ENCODE results near the gene SGCD.

The SGCD gene

DNA sequence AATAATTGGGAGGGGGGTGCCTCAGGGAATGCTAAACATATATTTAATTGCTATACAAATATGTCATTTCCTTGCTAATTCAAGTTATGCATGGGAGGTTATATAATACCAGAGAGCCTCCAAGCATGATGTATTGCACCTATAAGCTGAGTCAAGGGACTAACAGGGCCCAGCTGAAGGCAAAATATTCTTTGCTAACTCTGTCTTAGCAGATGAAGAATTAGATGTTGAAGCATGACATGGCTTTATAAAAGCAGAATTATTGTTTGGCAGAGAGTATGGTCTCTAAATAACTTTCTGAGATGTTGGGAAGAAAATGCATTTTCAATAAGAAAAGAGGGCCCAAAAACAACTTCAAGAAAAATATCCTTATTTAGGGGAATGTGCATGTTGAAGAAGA is 60.4 kb downstream of the SGCD start:
- H3K36me3 ChIP-seq (ENCODE audit: insufficient read depth, low read length), result no peaks in the 10 kb centered on the region
- no peak overlapping the region for H3K9ac ChIP-seq (ENCODE audit: insufficient read length)
- TF ChIP-seq FOXP2 (optimal IDR thresholded peaks at IDR 0.05; ENCODE audit: control extremely low read depth, extremely low read length, insufficient read depth), result no peak
- no peak overlapping the region for H3K27ac ChIP-seq
- H3K4me3 ChIP-seq, result no peak overlapping the region
- DNase-seq (ENCODE audit: low read depth, low spot score), result no peak
- no peaks in the 10 kb centered on the region for H3K9me3 ChIP-seq (ENCODE audit: low read depth, low read length)

DNA sequence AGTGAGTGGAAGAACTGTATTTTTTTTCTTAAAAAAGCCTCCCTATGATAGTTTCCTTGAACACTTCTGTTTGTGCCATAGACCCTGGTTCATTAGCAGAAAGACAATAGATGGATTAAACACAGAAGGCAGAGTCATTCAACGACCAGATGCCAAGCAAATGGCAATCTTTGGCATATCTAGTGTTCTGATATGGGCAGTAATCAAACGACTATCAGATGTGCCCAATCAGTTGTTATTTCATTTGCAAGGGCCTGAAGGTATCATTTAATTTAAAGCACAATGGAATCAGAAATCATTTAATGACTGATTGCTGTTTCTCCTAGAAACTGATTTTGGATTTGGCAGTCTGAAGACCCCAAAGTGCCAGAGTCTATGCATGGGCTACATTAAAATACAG is 61.3 kb downstream of the SGCD start:
- no peak overlapping the region for H3K27ac ChIP-seq
- TF ChIP-seq POLR2AphosphoS5 (IDR thresholded peaks at IDR 0.05; ENCODE audit: borderline replicate concordance, low read depth, low read length), result no peak
- no peak for TF ChIP-seq EZH2 (IDR thresholded peaks at IDR 0.05)
- no peak for TF ChIP-seq FOXP2 (optimal IDR thresholded peaks at IDR 0.05; ENCODE audit: control extremely low read depth, extremely low read length, insufficient read depth)
- no peak overlapping the region for H3K9ac ChIP-seq (ENCODE audit: insufficient read length)
- H3K4me3 ChIP-seq, result no peak overlapping the region
- H3K36me3 ChIP-seq (ENCODE audit: insufficient read depth, low read length), result no peaks in the 10 kb centered on the region
- no peak for DNase-seq (ENCODE audit: low read depth, low spot score)
- H3K9me3 ChIP-seq (ENCODE audit: low read depth, low read length), result no peaks in the 10 kb centered on the region

DNA sequence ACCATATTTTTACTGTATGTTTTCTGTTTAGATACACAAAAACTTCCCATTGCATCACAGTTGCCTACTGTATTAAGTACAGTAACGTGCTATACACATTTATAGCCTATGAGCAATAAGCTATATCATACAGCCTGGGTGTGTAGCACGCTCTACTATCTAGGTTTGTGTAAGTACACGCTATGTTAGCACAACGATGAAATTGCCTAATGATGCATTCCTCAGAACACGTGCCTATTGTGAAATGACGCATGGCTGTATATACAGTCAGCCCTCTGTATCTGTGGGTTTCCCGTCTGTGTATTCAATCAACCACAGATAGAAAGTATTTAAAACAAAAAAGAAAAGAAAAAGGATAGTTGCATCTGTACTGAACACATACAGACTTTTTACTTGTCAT is 64.2 kb downstream of the SGCD start:
- TF ChIP-seq EZH2 (IDR thresholded peaks at IDR 0.05) (no peak), FOXP2 (optimal IDR thresholded peaks at IDR 0.05; ENCODE audit: control extremely low read depth, extremely low read length, insufficient read depth) (no peak), POLR2AphosphoS5 (IDR thresholded peaks at IDR 0.05; ENCODE audit: borderline replicate concordance, low read depth, low read length) (no peak)
- no peaks in the 10 kb centered on the region for H3K36me3 ChIP-seq (ENCODE audit: insufficient read depth, low read length)
- no peak for DNase-seq (ENCODE audit: low read depth, low spot score)

DNA sequence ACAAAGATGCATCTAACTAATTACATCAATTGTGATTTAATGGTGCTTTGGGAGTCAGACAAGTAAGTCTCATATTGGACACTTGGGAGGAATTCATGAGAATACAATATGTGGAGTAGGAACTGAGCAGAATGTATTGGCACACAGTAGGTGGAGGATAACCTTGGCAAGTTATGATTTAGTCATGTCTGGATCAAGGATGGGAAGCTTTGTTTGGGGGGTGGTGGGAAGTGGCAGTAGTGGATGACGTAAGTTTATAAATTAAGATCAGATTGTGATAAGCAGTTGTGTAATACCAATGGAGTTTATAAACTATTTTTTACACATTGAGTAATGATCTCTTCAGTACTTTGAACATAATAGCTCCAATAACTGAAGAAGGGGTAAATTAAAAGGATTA is 67.0 kb downstream of the SGCD start:
- no peaks in the 10 kb centered on the region for H3K9me3 ChIP-seq (ENCODE audit: low read depth, low read length)
- no peak overlapping the region for H3K27ac ChIP-seq
- H3K36me3 ChIP-seq (ENCODE audit: insufficient read depth, low read length), result no peaks in the 10 kb centered on the region
- H3K4me3 ChIP-seq, result no peak overlapping the region
- no peak for DNase-seq (ENCODE audit: low read depth, low spot score)
- no peak for TF ChIP-seq EZH2 (IDR thresholded peaks at IDR 0.05)
- TF ChIP-seq FOXP2 (optimal IDR thresholded peaks at IDR 0.05; ENCODE audit: control extremely low read depth, extremely low read length, insufficient read depth), result no peak
- TF ChIP-seq POLR2AphosphoS5 (IDR thresholded peaks at IDR 0.05; ENCODE audit: borderline replicate concordance, low read depth, low read length), result no peak
- H3K9ac ChIP-seq (ENCODE audit: insufficient read length), result no peak overlapping the region

More for the DNA sequence above, 64.2 kb downstream of the SGCD start:
- no peak overlapping the region for H3K27ac ChIP-seq
- no peaks in the 10 kb centered on the region for H3K9me3 ChIP-seq (ENCODE audit: low read depth, low read length)
- H3K4me3 ChIP-seq, result no peak overlapping the region
- no peak overlapping the region for H3K9ac ChIP-seq (ENCODE audit: insufficient read length)

DNA sequence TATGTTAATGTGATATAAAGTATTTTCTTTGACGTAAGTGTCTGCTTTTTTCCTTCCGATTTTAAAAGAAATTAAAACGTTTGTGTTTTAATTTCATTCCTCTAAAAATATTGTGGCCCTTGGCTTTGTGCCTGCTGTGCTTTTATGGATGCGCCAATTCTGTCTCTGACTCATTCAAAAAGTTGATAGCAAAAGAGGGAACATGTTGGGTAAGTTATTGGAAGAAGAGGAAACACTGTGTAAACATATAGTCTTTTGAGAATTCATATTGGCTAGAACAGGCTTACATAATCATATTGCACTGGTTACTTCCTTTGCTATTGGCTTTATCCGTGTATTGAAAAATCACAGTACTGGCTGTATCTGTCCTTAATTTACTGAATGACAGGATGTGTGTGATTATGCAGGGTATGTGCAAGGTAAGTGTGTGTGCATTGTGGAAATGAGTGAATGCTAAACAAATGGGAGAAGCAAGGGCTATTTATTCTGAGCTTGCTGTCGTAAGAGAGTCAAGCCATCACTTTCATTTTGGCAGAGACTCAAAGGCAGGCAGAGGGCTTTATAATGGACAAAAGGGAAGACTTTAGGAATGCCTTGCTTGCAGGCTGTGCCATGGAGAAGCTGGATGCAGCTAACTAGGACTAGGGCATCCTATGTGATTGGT is 67.8 kb downstream of the SGCD start:
- Histone ChIP-seq H3K9ac (ENCODE audit: insufficient read length) (no peak overlapping the region), H3K9me3 (ENCODE audit: low read depth, low read length) (no peaks in the 10 kb centered on the region), H3K36me3 (ENCODE audit: insufficient read depth, low read length) (no peaks in the 10 kb centered on the region), H3K4me3 (no peak overlapping the region), H3K27ac (no peak overlapping the region)
- no peak for DNase-seq (ENCODE audit: low read depth, low spot score)
- TF ChIP-seq POLR2AphosphoS5 (IDR thresholded peaks at IDR 0.05; ENCODE audit: borderline replicate concordance, low read depth, low read length) (no peak), FOXP2 (optimal IDR thresholded peaks at IDR 0.05; ENCODE audit: control extremely low read depth, extremely low read length, insufficient read depth) (no peak)

DNA sequence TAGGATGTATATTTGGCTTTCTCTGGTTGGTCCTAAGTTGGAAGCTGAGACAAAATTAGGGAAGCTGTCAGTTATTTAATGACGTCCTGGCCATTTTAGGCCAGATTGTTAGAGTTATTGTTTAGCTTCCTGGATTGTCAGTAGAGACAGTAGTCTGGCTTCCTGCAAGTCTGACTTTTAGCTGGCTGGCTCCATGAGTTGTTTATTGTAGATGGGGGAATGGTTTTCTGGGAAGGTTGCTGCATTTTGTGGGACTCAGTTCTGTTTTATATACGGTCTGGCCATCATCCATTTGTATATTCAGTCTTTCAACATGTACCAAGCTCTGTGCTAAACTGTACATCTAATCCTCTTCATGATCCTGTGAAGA is 68.3 kb downstream of the SGCD start:
- H3K9me3 ChIP-seq (ENCODE audit: low read depth, low read length), result no peaks in the 10 kb centered on the region
- TF ChIP-seq POLR2AphosphoS5 (IDR thresholded peaks at IDR 0.05; ENCODE audit: borderline replicate concordance, low read depth, low read length), result no peak
- TF ChIP-seq EZH2 (IDR thresholded peaks at IDR 0.05), result no peak
- no peak for TF ChIP-seq FOXP2 (optimal IDR thresholded peaks at IDR 0.05; ENCODE audit: control extremely low read depth, extremely low read length, insufficient read depth)
- H3K9ac ChIP-seq (ENCODE audit: insufficient read length), result no peak overlapping the region
- DNase-seq (ENCODE audit: low read depth, low spot score), result no peak
- H3K36me3 ChIP-seq (ENCODE audit: insufficient read depth, low read length), result no peaks in the 10 kb centered on the region
- H3K4me3 ChIP-seq, result no peak overlapping the region
- no peak overlapping the region for H3K27ac ChIP-seq

DNA sequence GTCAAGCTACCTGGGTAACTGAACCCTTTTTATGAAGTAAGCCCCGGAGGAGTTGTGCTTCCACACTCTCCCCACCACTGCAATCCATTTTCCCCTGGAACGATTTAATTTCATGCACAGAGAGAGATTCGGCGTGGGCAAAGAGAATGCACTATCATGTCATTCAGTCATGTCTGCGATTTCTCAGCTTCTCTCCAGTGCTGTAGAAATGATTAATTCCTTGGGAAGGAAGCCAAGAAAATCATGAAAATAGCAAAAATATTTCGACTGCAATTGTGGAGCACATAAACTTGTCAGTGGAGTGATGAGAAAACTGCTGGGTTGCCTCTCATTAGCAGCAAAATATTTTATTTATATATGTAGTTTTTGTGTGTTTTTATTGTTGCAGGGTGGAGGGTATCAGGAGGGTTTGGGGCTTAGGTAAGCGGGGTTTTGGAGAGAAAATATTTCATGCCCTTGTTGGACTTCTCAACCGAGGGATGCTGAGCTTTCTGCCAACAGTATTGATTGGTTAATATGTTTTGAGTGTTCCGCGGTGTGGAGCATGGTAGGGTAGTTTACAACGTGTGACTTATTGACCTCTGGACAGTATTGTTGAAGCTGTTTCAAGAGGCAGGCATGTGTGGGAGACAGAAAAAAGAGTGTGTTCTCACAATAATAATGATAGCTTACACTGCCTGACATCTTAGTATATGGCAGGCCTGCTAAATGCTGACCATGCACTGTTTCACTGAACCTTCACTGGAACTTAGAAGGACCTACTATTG is 69.3 kb downstream of the SGCD start:
- no peak for TF ChIP-seq POLR2AphosphoS5 (IDR thresholded peaks at IDR 0.05; ENCODE audit: borderline replicate concordance, low read depth, low read length)
- TF ChIP-seq FOXP2 (optimal IDR thresholded peaks at IDR 0.05; ENCODE audit: control extremely low read depth, extremely low read length, insufficient read depth), result no peak
- no peak for TF ChIP-seq EZH2 (IDR thresholded peaks at IDR 0.05)
- no peak overlapping the region for H3K4me3 ChIP-seq
- H3K36me3 ChIP-seq (ENCODE audit: insufficient read depth, low read length), result no peaks in the 10 kb centered on the region
- no peaks in the 10 kb centered on the region for H3K9me3 ChIP-seq (ENCODE audit: low read depth, low read length)
- no peak overlapping the region for H3K9ac ChIP-seq (ENCODE audit: insufficient read length)
- no peak for DNase-seq (ENCODE audit: low read depth, low spot score)
- no peak overlapping the region for H3K27ac ChIP-seq

DNA sequence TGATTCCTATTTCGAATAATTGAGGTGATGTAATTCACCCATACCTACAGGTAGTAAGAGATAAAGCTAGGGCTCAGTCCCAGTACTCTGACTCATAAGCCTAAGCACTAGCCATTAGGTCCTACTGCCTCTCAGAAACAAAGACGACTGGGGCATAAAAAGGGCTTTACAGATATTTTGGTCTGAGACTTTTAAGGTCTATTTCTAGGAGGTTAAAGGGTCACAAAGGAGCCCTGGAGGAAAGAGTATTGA is 69.8 kb downstream of the SGCD start:
- TF ChIP-seq EZH2 (IDR thresholded peaks at IDR 0.05) (no peak), FOXP2 (optimal IDR thresholded peaks at IDR 0.05; ENCODE audit: control extremely low read depth, extremely low read length, insufficient read depth) (no peak), POLR2AphosphoS5 (IDR thresholded peaks at IDR 0.05; ENCODE audit: borderline replicate concordance, low read depth, low read length) (no peak)
- Histone ChIP-seq H3K27ac (no peak overlapping the region), H3K9ac (ENCODE audit: insufficient read length) (no peak overlapping the region), H3K9me3 (ENCODE audit: low read depth, low read length) (no peaks in the 10 kb centered on the region), H3K4me3 (no peak overlapping the region), H3K36me3 (ENCODE audit: insufficient read depth, low read length) (no peaks in the 10 kb centered on the region)
- DNase-seq (ENCODE audit: low read depth, low spot score), result no peak

DNA sequence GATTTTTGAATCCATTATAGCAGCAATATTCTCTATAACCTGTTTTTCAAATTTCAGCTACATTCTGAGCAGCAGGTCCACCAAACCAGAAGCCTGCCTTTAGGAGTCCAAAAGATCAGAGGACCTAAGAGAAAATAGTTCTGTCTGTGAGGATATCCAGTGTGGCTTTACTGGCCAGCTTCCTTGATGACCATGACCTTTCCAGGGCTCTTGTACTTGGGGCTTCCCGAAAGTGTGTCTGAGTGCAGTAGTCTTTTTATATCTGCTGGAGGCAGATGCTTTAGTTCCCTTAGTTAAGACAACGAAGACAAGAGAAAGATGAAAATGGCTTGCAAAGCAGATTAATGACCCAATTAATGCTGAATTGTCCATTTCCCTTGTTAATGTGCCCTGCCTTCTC is 72.4 kb downstream of the SGCD start:
- no peak overlapping the region for H3K4me3 ChIP-seq
- H3K9me3 ChIP-seq (ENCODE audit: low read depth, low read length), result no peaks in the 10 kb centered on the region
- H3K9ac ChIP-seq (ENCODE audit: insufficient read length), result no peak overlapping the region
- no peak overlapping the region for H3K27ac ChIP-seq
- no peak for DNase-seq (ENCODE audit: low read depth, low spot score)
- H3K36me3 ChIP-seq (ENCODE audit: insufficient read depth, low read length), result no peaks in the 10 kb centered on the region
- no peak for TF ChIP-seq EZH2 (IDR thresholded peaks at IDR 0.05)
- no peak for TF ChIP-seq POLR2AphosphoS5 (IDR thresholded peaks at IDR 0.05; ENCODE audit: borderline replicate concordance, low read depth, low read length)
